Activated T-helper 1 cell treated with anti-CD3 and anti-CD28 coated beads, Interleukin-12 subunit alpha, Interleukin-12 subunit beta, Interleukin-2, Interleukin-4 antibody, amounts not matched to agents 30 ng/mL and 10 ng/mL and 1 ng/mL, durations not matched to agents 14 hours and 24 hours and 36 hours (primary cell): ENCODE results near the gene CSTPP1. TPM values are rescaled to one million over a fixed set of nuclear protein-coding genes. Genes with fewer than 3 reads are reported as not detected.

ENCODE experiments used
- DNase-seq: peaks from one replicate; pipeline ENCODE4 v3.0.0; 2021; ENCODE audit warnings: low spot score
- H3K27ac Mint-ChIP-seq: one replicate; pipeline ENCODE4 v1.8.0; 2021; ENCODE audit warnings: mild to moderate bottlenecking, mixed read lengths
- H3K27me3 Mint-ChIP-seq: one replicate; pipeline ENCODE4 v1.8.0; 2022; ENCODE audit warnings: mild to moderate bottlenecking, moderate library complexity, mixed read lengths; ENCODE audit not compliant: insufficient read depth
- H3K36me3 Mint-ChIP-seq: one replicate; pipeline ENCODE4 v1.8.0; 2021; ENCODE audit warnings: low read depth, mixed read lengths
- H3K4me1 Mint-ChIP-seq: one replicate; pipeline ENCODE4 v1.8.0; 2021; ENCODE audit warnings: low read depth, mixed read lengths
- H3K4me3 Mint-ChIP-seq: one replicate; pipeline ENCODE4 v1.8.0; 2021; ENCODE audit warnings: mild to moderate bottlenecking, moderate library complexity, mixed read lengths
- H3K9me3 Mint-ChIP-seq: one replicate; pipeline ENCODE4 v1.8.0; 2021; ENCODE audit warnings: mixed read lengths
- intact Hi-C: fragments of 100-400 bp; cut with micrococcal nuclease; formaldehyde crosslinking; loops from one replicate; pipeline ENCODE4 v1.15.1; 2024
- total RNA-seq: library from RNA; stranded (reverse); gene quantifications from 2 replicates; pipeline ENCODE4 v1.2.3, GENCODE V29; 2022

CSTPP1 gene
- total RNA-seq, 1 donor from 2014 or later, result 16.7 TPM

DNA sequence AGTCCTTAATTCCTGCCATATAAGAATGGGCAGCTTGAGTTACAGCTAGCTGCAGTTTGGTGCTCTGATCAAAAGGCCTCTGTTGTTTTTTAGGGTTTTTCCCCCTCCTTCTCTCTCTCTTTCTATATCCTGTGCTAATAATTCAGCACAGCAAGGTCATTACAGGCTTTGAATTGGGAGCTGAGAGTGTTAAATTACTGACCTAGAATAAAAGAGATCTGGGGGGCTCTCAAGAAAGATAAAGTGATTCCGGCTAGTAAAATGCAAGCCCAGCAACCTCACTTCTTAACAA lies 84.9 kb downstream of the CSTPP1 start:
- peaks cover 2% of the 10 kb centered on the region for H3K27me3 Mint-ChIP-seq
- H3K27ac Mint-ChIP-seq, result no peak overlapping the region
- no peak for DNase-seq
- H3K36me3 Mint-ChIP-seq, result no peaks in the 10 kb centered on the region
- intact Hi-C loops, result no loop called here
- H3K4me3 Mint-ChIP-seq, result no peak overlapping the region
- H3K9me3 Mint-ChIP-seq, result no peaks in the 10 kb centered on the region
- no peaks in the 10 kb centered on the region for H3K4me1 Mint-ChIP-seq

DNA sequence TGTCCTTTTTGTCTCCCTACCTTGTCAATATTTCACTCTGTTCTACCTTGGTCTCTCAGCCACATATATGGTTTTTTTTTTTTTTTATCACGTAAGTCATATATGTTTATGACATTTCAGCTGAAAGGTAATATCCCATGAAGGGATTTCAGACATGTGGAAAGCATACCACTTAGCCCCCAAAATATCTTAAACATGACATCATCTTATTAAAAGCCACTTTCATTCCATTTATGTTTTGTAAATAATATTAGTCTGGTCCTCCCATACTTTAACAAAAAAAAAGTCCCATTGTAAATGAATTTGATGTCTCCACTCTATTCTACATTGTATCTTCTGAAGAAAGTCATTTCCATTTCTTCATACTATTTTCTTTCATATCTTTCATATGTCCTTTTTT lies 85.4 kb downstream of the CSTPP1 start:
- H3K36me3 Mint-ChIP-seq, result no peaks in the 10 kb centered on the region
- H3K4me1 Mint-ChIP-seq, result no peaks in the 10 kb centered on the region
- intact Hi-C loops, result no loop called here
- DNase-seq, result no peak
- H3K27me3 Mint-ChIP-seq, result peaks cover 2% of the 10 kb centered on the region
- H3K9me3 Mint-ChIP-seq, result no peaks in the 10 kb centered on the region
- H3K4me3 Mint-ChIP-seq, result no peak overlapping the region
- no peak overlapping the region for H3K27ac Mint-ChIP-seq

DNA sequence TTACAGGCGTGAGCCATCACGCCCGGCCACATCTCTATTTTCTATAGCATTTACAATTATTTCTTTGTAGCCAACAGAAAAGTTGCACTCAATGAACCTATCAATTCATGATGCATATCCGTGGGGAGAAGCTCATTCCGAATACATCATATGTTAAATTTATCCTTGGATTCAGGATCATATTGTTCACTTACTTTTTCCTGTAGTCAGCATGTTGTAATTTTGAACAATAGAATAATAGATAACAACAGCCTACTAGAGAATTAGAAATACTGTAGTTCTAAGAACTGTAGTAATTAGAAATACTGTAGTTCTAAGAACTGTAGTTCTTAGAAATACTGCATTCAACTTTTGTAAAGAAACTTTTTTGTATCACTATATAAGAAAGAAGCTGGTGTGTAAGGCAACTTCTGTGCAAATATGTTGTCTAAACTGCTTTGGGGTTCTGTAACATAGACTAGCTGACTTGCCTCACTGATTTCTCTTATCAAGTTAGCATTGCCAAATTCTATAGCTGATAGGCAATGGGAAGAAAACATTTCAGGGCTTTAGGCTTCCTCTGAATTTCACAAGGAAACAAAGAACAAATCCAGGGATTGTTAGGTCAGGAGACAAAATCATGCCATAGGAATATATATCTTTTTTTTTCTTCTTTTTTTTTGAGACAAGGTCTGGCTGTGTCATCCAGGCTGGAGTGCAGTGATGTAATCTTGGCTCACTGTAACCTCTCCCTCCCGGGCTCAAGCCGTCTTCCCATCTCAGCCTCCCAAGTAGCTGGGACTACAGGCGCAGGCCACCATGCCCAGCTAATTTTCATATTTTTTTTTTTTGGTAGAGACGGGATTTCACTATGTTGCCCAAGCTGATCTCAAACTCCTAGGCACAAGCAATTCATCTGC lies 91.9 kb downstream of the CSTPP1 start:
- Mint-ChIP-seq H3K4me1 (no peaks in the 10 kb centered on the region), H3K27me3 (no peaks in the 10 kb centered on the region), H3K9me3 (no peaks in the 10 kb centered on the region), H3K36me3 (no peaks in the 10 kb centered on the region), H3K27ac (no peak overlapping the region), H3K4me3 (no peak overlapping the region)
- DNase-seq, result no peak
- intact Hi-C loops, result no loop called here

DNA sequence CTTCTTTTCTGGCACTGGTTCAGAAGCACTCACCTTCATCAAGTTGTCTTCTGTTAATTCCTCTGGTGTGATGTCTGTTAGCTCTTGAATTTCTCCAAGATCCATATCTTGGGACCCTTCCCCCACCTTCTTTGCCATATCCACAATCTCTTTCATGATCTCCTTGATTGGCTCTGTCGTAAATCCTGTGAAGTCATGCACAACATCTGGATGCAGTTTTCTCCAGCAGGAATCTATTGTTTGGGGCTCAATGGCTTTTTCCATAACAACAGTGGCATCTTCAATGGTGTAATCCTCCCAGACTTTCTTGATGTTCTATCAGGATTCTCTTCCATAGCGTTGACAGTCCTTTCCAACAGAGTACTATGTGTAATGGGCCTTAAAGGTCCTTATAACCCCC lies 96.9 kb downstream of the CSTPP1 start:
- Mint-ChIP-seq H3K27ac (no peak overlapping the region), H3K4me1 (no peaks in the 10 kb centered on the region), H3K27me3 (no peaks in the 10 kb centered on the region), H3K36me3 (no peaks in the 10 kb centered on the region), H3K4me3 (no peak overlapping the region), H3K9me3 (no peaks in the 10 kb centered on the region)
- no peak for DNase-seq
- intact Hi-C loops, result no loop called here

DNA sequence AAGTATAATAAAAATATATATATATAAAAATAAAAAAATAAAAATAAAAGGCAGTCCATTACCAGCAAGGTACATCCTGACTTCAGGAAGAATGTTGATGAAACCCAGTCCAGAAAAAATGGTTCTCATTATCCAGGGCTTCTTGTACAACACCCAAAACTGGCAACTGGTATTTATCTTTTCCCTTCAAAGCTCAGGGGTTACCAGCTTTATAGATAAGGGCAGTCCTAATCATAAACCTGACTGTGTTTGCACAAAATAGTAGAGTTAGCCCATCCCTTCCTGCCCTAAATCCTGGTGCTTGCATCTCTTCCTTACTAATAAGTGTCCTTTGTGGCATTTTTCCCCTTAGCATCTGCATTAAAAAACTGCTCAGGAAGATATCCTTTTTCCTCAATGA lies 97.5 kb downstream of the CSTPP1 start:
- no peaks in the 10 kb centered on the region for H3K4me1 Mint-ChIP-seq
- no peak for DNase-seq

DNA sequence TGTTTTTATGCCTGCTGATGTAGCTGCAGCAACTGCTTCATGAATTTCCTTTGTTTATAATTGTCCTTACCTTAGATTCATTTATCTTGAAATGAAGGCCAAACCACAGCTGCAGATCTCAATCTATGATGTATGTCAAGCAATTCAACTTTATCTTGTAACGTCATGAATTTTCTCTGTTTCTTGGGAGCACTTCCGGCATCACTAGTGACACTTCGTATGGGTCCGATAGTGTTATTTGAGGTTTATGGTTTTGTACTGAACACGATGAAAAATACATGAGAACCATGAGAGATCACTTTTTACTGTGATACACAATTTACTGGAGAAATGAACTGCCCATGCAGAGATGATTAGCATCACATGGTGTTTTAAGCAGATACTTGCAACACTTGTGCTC lies 98.5 kb downstream of the CSTPP1 start:
- no peaks in the 10 kb centered on the region for H3K4me1 Mint-ChIP-seq
- no peaks in the 10 kb centered on the region for H3K27me3 Mint-ChIP-seq
- intact Hi-C loops, result loop anchor here (1.0 kb wide), 1 partner anchor 8 kb away; no protein-coding TSS in a partner anchor
- DNase-seq, result no peak
- no peak overlapping the region for H3K4me3 Mint-ChIP-seq
- H3K36me3 Mint-ChIP-seq, result no peaks in the 10 kb centered on the region
- no peaks in the 10 kb centered on the region for H3K9me3 Mint-ChIP-seq
- H3K27ac Mint-ChIP-seq, result no peak overlapping the region

More for the DNA sequence above, 97.5 kb downstream of the CSTPP1 start:
- H3K9me3 Mint-ChIP-seq, result no peaks in the 10 kb centered on the region
- intact Hi-C loops, result no loop called here
- H3K27me3 Mint-ChIP-seq, result no peaks in the 10 kb centered on the region
- H3K36me3 Mint-ChIP-seq, result no peaks in the 10 kb centered on the region
- no peak overlapping the region for H3K27ac Mint-ChIP-seq
- H3K4me3 Mint-ChIP-seq, result no peak overlapping the region

DNA sequence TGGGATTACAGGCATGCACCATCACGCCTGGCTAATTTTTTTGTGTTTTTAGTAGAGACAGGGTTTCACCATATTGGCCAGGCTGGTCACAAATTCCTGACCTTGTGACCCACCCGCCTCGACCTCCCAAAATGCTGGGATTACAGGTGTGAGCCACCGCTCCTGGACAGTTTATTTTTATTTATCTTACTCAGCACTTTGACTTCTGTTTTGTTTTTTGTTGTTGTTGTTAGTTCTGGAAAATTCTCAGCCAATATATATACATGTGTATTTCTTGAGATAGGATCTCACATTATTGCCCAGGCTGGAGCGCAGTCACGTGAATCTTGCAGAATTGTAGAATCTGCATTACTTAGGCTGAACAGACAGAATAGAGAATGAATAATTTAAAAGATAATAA lies 107.6 kb downstream of the CSTPP1 start:
- intact Hi-C loops, result no loop called here
- H3K4me1 Mint-ChIP-seq, result no peaks in the 10 kb centered on the region
- H3K9me3 Mint-ChIP-seq, result no peaks in the 10 kb centered on the region
- peaks cover 6% of the 10 kb centered on the region for H3K27me3 Mint-ChIP-seq
- DNase-seq, result no peak
- H3K36me3 Mint-ChIP-seq, result no peaks in the 10 kb centered on the region
- H3K4me3 Mint-ChIP-seq, result no peak overlapping the region
- no peak overlapping the region for H3K27ac Mint-ChIP-seq

DNA sequence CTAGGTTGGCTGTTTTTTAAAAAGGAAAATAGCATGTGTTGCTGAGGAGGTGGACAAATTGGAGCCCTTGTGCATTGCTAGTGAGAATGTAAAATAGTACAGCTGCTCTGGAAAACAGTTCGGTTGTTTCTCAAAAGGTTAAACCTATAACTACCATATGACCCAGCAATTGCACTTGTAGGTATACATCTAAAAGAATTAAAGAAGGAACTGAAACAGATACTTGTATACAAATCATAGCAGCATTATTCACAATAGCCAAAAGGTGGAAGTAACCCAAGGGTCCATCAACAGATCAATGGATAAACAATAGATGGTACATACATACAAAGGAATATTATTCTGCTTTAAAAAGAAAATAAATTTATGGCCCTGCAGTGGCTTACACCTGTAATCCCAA lies 111.4 kb downstream of the CSTPP1 start:
- no peaks in the 10 kb centered on the region for H3K9me3 Mint-ChIP-seq
- no peak overlapping the region for H3K4me3 Mint-ChIP-seq
- DNase-seq, result no peak
- intact Hi-C loops, result no loop called here
- peaks cover 2% of the 10 kb centered on the region for H3K36me3 Mint-ChIP-seq
- H3K27ac Mint-ChIP-seq, result no peak overlapping the region
- H3K4me1 Mint-ChIP-seq, result no peaks in the 10 kb centered on the region
- H3K27me3 Mint-ChIP-seq, result peaks cover 6% of the 10 kb centered on the region

DNA sequence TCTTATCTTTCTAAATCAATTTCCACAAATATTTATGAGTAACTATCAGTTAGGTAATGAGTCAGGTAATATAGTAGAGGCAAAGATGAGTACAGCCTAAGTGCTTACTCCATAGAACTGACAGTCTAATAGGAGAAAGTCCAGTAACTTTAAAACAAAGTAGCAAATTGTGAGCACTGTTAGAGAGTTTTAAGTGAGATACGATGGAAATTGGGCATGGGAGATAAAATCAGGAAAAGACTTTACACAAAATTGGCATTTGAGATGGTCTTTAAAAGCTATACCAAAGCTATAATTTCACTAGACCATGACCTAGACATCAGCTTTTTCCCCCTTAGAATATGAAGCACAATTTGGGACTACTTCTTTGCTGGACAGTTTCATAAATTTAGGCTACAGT lies 113.7 kb downstream of the CSTPP1 start:
- no peak for DNase-seq
- intact Hi-C loops, result no loop called here
- Mint-ChIP-seq H3K4me3 (no peak overlapping the region), H3K27me3 (peaks cover 6% of the 10 kb centered on the region), H3K36me3 (peaks cover 3% of the 10 kb centered on the region), H3K9me3 (no peaks in the 10 kb centered on the region), H3K4me1 (no peaks in the 10 kb centered on the region), H3K27ac (no peak overlapping the region)

DNA sequence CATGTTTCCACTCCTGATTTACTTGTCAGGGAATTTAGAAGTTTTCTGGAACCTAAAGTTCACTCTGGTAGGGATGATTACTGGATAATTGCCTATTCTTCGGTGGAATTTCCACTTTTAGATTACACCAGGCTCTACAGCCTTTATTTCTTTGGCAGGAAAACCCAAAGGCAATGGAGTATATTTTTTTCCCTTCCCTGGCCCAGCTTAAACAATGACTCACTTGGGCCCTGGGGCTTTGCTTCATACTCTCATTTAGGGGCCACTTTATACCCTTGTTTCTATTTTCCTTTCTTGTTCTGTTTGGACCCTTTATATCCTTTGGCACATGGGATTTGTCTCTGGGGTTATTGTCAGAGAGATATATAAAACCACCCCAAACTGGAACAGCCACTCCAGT lies 114.7 kb downstream of the CSTPP1 start:
- DNase-seq, result no peak
- intact Hi-C loops, result no loop called here
- H3K27ac Mint-ChIP-seq, result no peak overlapping the region
- no peak overlapping the region for H3K4me3 Mint-ChIP-seq
- no peaks in the 10 kb centered on the region for H3K4me1 Mint-ChIP-seq
- H3K36me3 Mint-ChIP-seq, result peaks cover 3% of the 10 kb centered on the region
- H3K9me3 Mint-ChIP-seq, result no peaks in the 10 kb centered on the region
- peaks cover 3% of the 10 kb centered on the region for H3K27me3 Mint-ChIP-seq

DNA sequence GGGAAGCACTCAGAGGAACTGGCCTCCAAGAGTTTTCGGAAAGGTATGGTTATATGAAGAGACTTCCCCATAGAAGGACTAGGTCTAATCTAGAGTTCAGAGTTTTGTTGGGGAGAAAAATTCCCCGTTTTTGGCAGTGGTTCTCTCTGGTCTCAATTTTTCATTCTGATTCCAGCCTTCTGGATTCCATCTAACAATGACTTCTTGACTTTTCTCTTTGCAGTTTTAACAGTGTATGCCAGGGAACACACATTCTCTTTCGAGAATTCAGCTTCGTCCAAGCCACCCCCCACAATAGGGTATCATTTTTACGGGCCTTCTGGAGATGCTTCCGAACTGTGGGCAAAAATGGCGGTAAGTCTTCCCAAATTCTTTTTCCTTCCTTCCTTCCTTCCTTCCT lies 115.6 kb downstream of the CSTPP1 start:
- Mint-ChIP-seq H3K4me1 (no peaks in the 10 kb centered on the region), H3K27me3 (peaks cover 2% of the 10 kb centered on the region), H3K4me3 (no peak overlapping the region), H3K36me3 (peaks cover 3% of the 10 kb centered on the region), H3K27ac (no peak overlapping the region), H3K9me3 (no peaks in the 10 kb centered on the region)
- intact Hi-C loops, result no loop called here
- no peak for DNase-seq

DNA sequence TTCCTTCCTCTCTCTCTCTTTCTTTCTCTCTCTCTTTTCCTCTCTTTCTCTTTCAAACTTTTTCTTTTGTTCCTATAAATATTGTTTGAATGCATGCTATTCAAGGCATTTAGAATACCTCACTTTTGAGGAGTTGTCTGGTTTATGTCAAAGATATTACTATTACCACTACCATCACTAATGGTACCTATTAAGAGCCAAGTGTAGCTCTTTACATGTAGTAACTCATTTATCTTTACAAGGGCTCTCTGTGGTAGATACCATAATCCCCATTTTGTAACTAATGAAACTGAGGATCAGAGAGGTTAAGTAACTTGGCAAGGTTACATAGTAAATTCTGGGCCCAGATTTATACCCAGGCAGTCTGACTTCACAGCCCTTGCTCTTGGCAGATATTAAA lies 116.0 kb downstream of the CSTPP1 start:
- H3K4me3 Mint-ChIP-seq, result no peak overlapping the region
- H3K9me3 Mint-ChIP-seq, result no peaks in the 10 kb centered on the region
- H3K27me3 Mint-ChIP-seq, result peaks cover 2% of the 10 kb centered on the region
- intact Hi-C loops, result no loop called here
- H3K4me1 Mint-ChIP-seq, result no peaks in the 10 kb centered on the region
- H3K36me3 Mint-ChIP-seq, result peaks cover 3% of the 10 kb centered on the region
- DNase-seq, result no peak
- H3K27ac Mint-ChIP-seq, result no peak overlapping the region

DNA sequence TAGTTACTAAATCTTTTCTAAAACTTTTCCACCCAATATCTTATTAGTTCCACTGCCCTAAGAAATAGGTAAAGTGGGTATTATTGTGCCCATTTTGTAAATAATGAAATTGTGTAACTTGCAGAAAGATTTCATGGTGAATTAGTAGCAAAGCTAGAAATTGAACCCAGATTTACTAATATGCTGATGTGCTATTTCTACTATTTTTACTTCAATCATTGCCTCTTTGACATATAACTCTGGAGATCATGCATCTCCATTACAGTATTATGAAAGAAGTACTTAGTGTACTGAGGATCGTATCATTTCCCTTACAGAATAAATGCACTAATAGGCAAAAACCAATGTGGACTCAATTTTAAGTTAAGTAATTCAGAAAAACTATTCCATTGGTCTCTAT lies 119.0 kb downstream of the CSTPP1 start:
- Mint-ChIP-seq H3K27me3 (no peaks in the 10 kb centered on the region), H3K9me3 (no peaks in the 10 kb centered on the region), H3K27ac (no peak overlapping the region), H3K36me3 (peaks cover 4% of the 10 kb centered on the region), H3K4me3 (no peak overlapping the region), H3K4me1 (peaks cover 1% of the 10 kb centered on the region)
- DNase-seq, result no peak
- intact Hi-C loops, result no loop called here
